ENCODE results near the gene FKBP15.

DNA sequence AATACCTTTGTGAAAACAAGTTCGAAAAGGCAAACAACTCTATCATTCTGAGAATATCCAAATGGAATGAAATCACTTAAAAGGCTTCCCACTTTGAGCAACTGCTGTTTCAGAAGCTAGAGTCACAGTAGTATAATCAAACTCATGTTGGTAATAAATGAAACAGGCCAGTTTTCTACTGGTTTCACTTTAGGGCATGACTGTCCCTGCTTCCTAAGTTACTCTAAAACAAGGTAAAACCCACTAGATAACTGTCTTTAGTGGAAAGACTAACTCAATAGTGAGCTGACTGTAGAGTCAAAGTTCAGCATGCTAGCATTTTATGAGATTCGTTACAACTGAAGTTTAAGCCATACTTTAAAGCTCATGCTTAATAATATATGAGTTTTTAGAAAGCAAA lies 48.3 kb upstream of the FKBP15 start:
- no peak for TF ChIP-seq CTCF (IDR thresholded peaks at IDR 0.05)
- TF ChIP-seq EP300 (IDR thresholded peaks at IDR 0.05) = no peak
